NCI-H2196 treated with DMSO at 0.1 percent for 48 hours (cell line): ENCODE results near the gene TOM1L2.

ENCODE experiments used
- DNase-seq: peaks from one replicate; lab custom pipeline; 2025; ENCODE audit not compliant: unreplicated experiment; lab: John Stamatoyannopoulos, UW

TOM1L2 gene

DNA sequence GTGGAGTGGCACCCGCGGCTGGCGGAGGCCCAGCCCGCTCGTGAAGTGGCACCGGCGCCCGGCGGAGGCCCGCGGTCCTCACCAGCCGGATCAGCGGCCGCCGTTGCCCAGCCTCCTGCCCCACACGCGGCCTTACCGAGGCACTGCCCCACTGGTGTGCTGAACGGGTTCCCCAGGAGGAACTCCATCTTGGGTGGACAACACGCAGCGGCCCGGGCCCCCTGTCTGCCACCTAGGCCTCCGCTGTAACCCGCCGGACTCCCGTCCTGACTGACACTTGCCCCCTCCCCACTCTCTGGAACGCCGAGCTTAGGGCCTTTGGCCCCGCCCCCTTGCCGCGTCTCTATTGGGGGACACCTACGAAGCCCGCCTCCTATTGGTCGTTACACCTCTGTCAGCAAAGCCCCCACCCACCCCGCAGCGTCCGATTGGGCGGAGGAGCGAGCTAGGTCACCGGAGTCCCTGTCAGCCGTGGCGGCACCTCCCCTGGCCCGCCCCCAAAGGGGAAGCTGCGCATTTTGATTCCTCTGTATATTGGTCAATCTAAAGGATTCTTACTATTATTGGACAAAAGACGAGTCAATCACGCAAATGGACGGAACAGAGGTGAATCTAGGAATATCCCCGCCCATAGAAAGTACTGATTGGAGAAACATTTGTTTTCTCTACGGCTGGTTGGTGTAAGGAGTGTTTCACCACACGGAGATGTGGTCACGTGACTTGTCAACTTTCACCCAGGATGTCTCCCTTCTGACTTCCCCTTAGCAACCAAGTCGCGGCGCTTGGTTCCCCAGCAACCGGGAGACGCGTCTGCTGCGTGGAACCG, at the start of gene TOM1L2, which contains the start of gene DRC3:
Gene TOM1L2, minus strand, starts transcription at position 275 of the 826 bp plus-strand sequence. Its CDS starts 87 bp downstream, at position 188.
Gene DRC3, plus strand, starts transcription at position 737 of the 826 bp plus-strand sequence. CDS start 4,737 bp downstream, outside the sequence.
- DNase-seq: peak; percentile 99

- DNase-seq: no peak
Observed at GRCh38 chr17:18021372-18021771, 49.2 kb upstream of the TOM1L2 start.

DNA sequence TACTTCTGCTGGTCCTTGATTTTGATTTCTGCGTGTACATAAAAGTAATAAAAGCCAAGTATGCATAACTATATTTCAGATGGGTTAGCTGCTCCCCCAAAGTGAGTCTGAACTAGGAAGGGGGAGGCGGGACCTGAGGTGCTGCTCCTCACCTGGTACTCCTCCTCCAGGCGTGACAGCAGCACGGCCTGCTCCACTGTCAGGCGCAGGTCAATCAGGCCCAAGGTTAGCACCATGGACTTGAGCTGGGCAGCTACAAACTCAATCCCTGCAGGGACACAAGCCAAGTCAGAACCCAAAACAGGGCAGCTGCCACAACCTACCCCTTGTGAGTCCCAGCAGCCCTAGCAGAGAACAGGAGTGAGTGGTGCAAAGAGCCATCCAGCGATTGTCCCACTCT, 48.8 kb upstream of the TOM1L2 start:
- DNase-seq: no peak

DNA sequence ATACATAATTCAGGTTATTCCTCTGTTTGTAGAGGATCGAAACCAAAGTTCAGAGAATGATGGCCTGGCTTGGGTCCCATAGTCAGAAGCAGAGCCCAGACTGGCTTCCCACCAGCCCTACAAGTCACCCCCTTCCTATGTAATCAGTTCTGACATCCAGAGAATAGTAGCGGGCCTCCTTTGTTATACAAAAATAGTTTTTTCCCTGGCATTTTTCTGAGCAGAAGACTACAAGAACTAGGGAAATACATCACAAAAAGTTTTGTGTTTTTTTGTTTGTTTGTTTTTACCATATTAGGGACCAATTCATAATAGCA, 47.6 kb upstream of the TOM1L2 start:
- no peak for DNase-seq

DNA sequence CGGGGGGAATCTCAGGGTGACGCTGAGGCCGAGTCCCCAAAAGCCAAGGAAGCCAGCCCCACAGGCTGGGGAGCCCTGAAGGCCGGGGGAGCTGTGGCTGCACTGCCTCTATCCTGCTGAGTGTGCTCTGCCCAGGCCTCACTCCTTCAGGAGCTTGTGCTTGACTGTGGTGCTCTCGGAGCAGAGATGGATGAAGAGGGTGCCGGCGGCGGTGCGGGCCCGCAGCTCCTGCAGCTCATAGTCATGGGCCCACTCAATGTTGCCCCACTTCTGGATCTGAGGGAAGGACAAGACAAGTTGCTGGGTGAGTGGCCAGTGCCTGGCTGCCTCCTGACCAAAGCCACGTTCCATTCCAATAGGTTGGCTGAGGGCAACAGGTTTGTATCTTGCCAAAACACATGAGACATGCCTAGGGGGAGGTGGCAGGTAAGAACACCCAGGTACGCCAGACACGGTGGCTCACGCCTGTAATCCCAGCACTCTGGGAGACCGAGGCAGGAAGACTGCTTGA, 46.3 kb upstream of the TOM1L2 start:
- no peak for DNase-seq

DNA sequence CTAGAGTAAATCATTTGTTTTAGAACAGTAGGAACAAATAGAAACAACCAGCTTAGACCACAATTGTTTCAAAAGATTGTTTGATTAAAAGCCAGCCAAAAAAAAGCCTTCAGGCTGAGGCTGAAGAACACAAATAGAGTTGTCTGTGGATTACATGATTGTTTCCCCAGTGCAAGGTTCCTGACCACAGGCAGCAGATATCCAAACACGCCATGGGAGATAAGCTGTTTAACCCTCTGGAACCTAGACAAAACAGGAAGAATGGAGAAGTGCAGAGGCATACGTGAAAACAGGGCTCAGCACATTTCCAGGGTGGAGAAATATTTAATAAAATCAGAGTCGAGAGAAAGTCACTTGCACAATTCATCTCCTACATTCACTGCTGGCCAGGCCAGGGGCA, 45.8 kb upstream of the TOM1L2 start:
- DNase-seq: no peak

DNA sequence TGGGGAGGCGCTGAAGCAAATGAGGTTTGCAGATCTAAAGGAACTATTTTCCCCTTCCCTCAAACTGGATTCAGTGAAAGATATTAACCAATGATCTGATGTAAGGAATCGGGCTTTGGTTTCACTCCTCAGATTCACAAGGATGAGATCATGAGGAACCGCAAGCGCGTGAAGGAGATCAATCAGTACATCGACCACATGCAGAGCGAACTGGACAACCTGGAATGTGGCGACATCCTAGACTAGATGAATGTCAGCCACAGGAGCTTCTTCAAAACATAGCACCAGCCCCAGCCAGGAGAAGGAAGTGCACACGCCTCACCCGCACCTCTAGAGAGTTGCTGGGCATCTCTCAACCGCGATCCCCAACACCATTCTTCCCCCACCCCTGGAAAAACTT, 44.2 kb upstream of the TOM1L2 start:
- no peak for DNase-seq

DNA sequence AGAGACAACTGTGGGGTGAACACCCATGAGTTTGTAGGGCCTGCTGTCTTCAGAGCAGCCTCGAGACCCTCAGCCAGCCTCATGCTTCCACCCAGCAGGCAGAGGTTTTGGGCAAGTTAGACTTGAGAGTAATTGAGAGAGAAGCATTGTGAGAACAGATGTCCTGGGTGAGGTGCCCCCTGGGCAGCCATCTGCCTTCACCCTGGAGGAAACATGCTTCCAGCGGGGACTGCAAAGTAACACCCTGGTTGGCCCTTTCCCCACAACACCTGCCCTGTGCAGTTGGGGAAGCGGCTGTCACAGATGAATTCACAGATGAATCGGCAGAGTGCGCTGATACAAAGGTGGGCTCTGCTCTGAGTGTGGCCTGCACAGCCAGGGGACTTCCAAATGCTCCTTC, 43.4 kb upstream of the TOM1L2 start:
- no peak for DNase-seq

GRCh38 chr17:18014006-18014405, 41.8 kb upstream of the TOM1L2 start:
- DNase-seq: no peak

DNA sequence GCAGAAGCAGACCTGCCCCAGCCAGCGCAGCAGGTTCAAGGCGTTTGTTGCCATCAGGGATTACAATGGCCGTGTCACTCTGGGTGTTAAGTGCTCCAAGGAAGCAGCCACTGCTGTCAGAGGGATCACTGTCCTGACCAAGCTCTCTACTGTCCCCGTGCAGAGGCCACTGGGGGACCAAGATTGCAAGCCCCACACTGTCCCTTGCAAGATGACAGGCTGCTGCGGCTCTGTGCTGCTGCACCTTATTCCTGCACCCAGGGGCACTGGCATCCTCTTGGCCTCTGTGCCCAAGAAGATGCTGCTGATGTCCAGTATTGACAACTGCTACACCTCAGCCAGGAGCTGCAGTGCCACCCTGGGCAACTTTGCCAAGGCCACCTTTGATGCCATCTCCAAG, 39.1 kb upstream of the TOM1L2 start:
- no peak for DNase-seq

GRCh38 chr17:18009609-18010420, 37.6 kb upstream of the TOM1L2 start:
- no peak for DNase-seq

GRCh38 chr17:18008496-18009268, 36.5 kb upstream of the TOM1L2 start:
- DNase-seq: no peak

DNA sequence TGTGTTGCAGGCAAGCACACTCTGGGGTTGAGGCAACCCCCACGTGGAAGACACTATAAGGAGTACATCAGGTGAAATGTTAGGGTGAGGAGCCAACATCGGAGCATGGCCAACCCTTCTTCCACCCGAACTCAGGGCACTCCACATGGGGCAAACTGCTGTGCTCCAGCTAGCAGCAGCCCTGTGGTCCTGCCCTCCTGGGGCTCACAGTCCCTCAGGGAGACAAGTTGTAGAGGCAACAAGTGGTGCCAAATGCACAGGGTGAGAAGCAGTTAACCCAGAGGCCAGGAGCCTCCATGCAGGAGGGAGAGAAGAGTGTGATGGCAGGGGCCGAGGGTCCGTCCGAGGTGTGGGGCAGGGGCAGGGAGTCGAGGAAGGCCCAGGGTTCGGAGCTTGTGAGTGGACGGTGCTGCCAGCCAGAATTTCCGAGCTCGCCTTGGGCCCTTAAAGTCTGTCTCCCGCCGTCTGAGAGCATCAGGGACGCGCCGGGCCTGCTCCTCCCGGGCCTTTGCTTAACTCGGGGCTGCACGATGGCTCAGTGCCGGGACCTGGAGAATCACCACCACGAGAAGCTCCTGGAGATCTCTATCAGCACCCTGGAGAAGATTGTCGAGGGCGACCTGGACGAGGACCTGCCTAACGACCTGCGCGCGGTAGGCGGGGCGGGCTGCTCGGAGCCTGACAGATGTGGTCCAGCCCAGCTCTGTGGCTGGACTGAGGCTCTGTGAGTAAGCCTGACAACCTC, 34.5 kb upstream of the TOM1L2 start:
- DNase-seq: no peak

GRCh38 chr17:18005496-18005895, 33.3 kb upstream of the TOM1L2 start:
- DNase-seq: no peak

DNA sequence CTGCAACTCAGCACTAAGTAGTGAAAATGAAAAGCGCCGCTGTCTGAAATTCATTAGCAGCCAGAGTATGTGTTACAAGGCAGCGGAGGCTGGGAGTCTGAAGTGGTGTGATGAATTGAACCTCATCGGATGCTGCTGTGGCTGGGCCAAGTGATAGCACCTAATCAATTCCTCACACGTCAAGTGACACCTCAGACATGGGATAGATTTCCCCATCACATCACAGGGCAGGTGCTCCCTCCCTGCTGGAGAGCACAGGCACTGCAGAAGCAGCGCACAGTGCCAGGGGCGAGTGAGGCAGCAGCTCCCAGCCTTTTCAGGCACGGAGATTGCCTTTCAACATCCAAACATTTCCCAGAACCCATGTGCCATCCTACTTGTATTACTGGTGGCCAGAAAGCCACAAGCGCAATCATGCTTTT, 32.7 kb upstream of the TOM1L2 start:
- DNase-seq: no peak

DNA sequence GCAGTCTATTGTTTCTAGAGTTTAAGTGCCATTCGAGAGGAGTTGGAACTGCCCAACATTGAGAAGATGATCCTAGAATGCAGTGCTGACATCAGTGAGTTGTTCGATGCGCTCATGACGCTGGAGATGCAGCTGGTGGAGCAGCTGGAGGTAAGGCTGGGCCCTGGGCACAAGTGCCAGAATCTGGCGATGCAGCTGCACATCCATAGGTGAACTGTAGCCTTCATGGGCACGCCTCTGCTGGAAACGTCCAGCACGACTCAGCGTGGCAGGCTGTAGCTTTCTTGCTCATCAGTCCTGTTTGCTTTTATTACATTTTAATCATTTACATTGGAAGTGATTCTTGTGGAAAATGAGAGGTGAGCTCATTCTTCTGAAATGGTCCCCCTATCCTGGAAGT, 32.1 kb upstream of the TOM1L2 start:
- DNase-seq: peak; percentile 39

GRCh38 chr17:18002171-18002570, 30.0 kb upstream of the TOM1L2 start:
- no peak for DNase-seq

GRCh38 chr17:18000030-18000408, 27.8 kb upstream of the TOM1L2 start:
- DNase-seq: no peak

- no peak for DNase-seq
Observed at GRCh38 chr17:17999364-18000029, 27.3 kb upstream of the TOM1L2 start.

GRCh38 chr17:17998934-17999333, 26.7 kb upstream of the TOM1L2 start:
- no peak for DNase-seq
